Measurements from ENCODE around the gene HGS. TPM values are rescaled to one million over a fixed set of nuclear protein-coding genes. Genes with fewer than 3 reads are reported as not detected.

The HGS gene
- total and polyA plus RNA-seq, 2 of the 13 experiments (the other 11 are each of a cell fraction or from before 2014, with no cell fraction given), result 73.3 to 78.1 TPM

GRCh38 chr17:81683584-81684441, at the start of gene HGS, which contains the start of gene ARL16 (continued):
- no peak for TF ChIP-seq KDM6A (CRISPR knock-in tag; IDR thresholded peaks at IDR 0.05; ENCODE audit: low read depth)
- peak; percentile 87; the same call in 1 of the 2 replicates for TF ChIP-seq ZNF44 (CRISPR knock-in tag; IDR thresholded peaks at IDR 0.05)
- peak; percentile 64 for TF ChIP-seq RAD21 (CRISPR knock-in tag; IDR thresholded peaks at IDR 0.05)
- TF ChIP-seq, protein P1, sequence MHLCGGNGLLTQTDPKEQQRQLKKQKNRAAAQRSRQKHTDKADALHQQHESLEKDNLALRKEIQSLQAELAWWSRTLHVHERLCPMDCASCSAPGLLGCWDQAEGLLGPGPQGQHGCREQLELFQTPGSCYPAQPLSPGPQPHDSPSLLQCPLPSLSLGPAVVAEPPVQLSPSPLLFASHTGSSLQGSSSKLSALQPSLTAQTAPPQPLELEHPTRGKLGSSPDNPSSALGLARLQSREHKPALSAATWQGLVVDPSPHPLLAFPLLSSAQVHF (CRISPR knock-in tag; IDR thresholded peaks at IDR 0.05), result peak; percentile 78; the same call in 1 of the 2 replicates
- TF ChIP-seq, protein P2, sequence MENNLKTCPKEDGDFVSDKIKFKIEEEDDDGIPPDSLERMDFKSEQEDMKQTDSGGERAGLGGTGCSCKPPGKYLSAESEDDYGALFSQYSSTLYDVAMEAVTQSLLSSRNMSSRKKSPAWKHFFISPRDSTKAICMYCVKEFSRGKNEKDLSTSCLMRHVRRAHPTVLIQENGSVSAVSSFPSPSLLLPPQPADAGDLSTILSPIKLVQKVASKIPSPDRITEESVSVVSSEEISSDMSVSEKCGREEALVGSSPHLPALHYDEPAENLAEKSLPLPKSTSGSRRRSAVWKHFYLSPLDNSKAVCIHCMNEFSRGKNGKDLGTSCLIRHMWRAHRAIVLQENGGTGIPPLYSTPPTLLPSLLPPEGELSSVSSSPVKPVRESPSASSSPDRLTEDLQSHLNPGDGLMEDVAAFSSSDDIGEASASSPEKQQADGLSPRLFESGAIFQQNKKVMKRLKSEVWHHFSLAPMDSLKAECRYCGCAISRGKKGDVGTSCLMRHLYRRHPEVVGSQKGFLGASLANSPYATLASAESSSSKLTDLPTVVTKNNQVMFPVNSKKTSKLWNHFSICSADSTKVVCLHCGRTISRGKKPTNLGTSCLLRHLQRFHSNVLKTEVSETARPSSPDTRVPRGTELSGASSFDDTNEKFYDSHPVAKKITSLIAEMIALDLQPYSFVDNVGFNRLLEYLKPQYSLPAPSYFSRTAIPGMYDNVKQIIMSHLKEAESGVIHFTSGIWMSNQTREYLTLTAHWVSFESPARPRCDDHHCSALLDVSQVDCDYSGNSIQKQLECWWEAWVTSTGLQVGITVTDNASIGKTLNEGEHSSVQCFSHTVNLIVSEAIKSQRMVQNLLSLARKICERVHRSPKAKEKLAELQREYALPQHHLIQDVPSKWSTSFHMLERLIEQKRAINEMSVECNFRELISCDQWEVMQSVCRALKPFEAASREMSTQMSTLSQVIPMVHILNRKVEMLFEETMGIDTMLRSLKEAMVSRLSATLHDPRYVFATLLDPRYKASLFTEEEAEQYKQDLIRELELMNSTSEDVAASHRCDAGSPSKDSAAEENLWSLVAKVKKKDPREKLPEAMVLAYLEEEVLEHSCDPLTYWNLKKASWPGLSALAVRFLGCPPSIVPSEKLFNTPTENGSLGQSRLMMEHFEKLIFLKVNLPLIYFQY (CRISPR knock-in tag; IDR thresholded peaks at IDR 0.05; ENCODE audit: borderline replicate concordance), result peak; percentile 24; the same call in 1 of the 2 replicates
- 0 out of 2 replicates have a peak, but pooled peaks have one; percentile 34 for TF ChIP-seq ZSCAN29 (CRISPR knock-in tag; conservative IDR thresholded peaks at IDR 0.05)
- TF ChIP-seq, protein P3, sequence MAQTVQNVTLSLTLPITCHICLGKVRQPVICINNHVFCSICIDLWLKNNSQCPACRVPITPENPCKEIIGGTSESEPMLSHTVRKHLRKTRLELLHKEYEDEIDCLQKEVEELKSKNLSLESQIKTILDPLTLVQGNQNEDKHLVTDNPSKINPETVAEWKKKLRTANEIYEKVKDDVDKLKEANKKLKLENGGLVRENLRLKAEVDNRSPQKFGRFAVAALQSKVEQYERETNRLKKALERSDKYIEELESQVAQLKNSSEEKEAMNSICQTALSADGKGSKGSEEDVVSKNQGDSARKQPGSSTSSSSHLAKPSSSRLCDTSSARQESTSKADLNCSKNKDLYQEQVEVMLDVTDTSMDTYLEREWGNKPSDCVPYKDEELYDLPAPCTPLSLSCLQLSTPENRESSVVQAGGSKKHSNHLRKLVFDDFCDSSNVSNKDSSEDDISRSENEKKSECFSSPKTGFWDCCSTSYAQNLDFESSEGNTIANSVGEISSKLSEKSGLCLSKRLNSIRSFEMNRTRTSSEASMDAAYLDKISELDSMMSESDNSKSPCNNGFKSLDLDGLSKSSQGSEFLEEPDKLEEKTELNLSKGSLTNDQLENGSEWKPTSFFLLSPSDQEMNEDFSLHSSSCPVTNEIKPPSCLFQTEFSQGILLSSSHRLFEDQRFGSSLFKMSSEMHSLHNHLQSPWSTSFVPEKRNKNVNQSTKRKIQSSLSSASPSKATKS (CRISPR knock-in tag; IDR thresholded peaks at IDR 0.05), result no peak
- TF ChIP-seq DZIP1 (CRISPR knock-in tag; IDR thresholded peaks at IDR 0.05), result peak; percentile 55; the same call in 1 of the 2 replicates
- TF ChIP-seq ZNF235 (CRISPR knock-in tag; IDR thresholded peaks at IDR 0.05; ENCODE audit: borderline replicate concordance), result 0 out of 2 replicates have a peak, but pooled peaks have one; percentile 34
- TF ChIP-seq ZFP1 (CRISPR knock-in tag; IDR thresholded peaks at IDR 0.05), result 0 out of 2 replicates have a peak, but pooled peaks have one; percentile 39
- peak; percentile 98 for TF ChIP-seq GMEB1 (CRISPR knock-in tag; IDR thresholded peaks at IDR 0.05; ENCODE audit: borderline replicate concordance)
- TF ChIP-seq ZNF292 (CRISPR knock-in tag; IDR thresholded peaks at IDR 0.05; ENCODE audit: borderline replicate concordance, low read depth), result no peak
- TF ChIP-seq PHF20 (CRISPR knock-in tag; IDR thresholded peaks at IDR 0.05), result peak; percentile 94
- TF ChIP-seq NKX3-1 (CRISPR knock-in tag; IDR thresholded peaks at IDR 0.05), result no peak
- TF ChIP-seq ZNF850 (CRISPR knock-in tag; conservative IDR thresholded peaks at IDR 0.05), result no peak
- no peak for TF ChIP-seq ZNF326 (CRISPR knock-in tag; IDR thresholded peaks at IDR 0.05; ENCODE audit: borderline replicate concordance)
- no peak for TF ChIP-seq ZNF720 (CRISPR knock-in tag; IDR thresholded peaks at IDR 0.05)
